CD8-positive, alpha-beta memory T cell (primary cell): ENCODE measurements around the gene MTX2. TPM values are rescaled to one million over a fixed set of nuclear protein-coding genes. Genes with fewer than 3 reads are reported as not detected.
"Not testable (repeated sequence)": the region's sequence is repeated elsewhere in the genome, so short reads cannot be mapped to it uniquely, and the experiment has no call there.

ENCODE experiments used
- CTCF ChIA-PET: fragments of 350-600 bp; sonication (Branson Sonifier 250); formaldehyde crosslinking; loops from one replicate; lab custom pipeline; 2021; ENCODE audit warnings: antibody characterized with exemption; lab: Charles Lee
- POLR2A ChIA-PET: fragments of 350-600 bp; sonication (Branson Sonifier 250); formaldehyde crosslinking; loops from one replicate; lab custom pipeline; 2021; ENCODE audit warnings: antibody characterized with exemption; lab: Charles Lee
- DNase-seq, 5 donors: peaks; one replicate each; pipeline versions ENCODE4 v3.0.0 to v3.0.0-alpha.2; 2020 to 2022; ENCODE audit warnings: mixed read lengths in 1 of 5
- H3K27ac ChIP-seq: one replicate; pipeline ENCODE4 v1.7.0; 2013; ENCODE audit warnings: low read depth, mild to moderate bottlenecking, low read length, moderate library complexity
- H3K27me3 ChIP-seq: 2 replicates; pipeline ENCODE4 v1.7.0; 2013; ENCODE audit warnings: low read length, mild to moderate bottlenecking; ENCODE audit not compliant: insufficient read depth, poor library complexity, severe bottlenecking
- H3K36me3 ChIP-seq: 2 replicates; pipeline ENCODE4 v1.7.0; 2013; ENCODE audit warnings: mild to moderate bottlenecking, low read length, moderate library complexity; ENCODE audit not compliant: insufficient read depth
- H3K4me1 ChIP-seq: 2 replicates; pipeline ENCODE4 v1.7.0; 2013; ENCODE audit warnings: mild to moderate bottlenecking, low read length, moderate library complexity; ENCODE audit not compliant: insufficient read depth
- H3K4me3 ChIP-seq: 2 replicates; pipeline ENCODE4 v1.7.0; 2013; ENCODE audit warnings: mild to moderate bottlenecking, low read length
- H3K9me3 ChIP-seq: 2 replicates; pipeline ENCODE4 v1.7.0; 2013; ENCODE audit warnings: mild to moderate bottlenecking, low read length
- H3K27ac Mint-ChIP-seq, 8 donors: one replicate each; pipeline ENCODE4 v1.8.0; 2020 to 2021; ENCODE audit warnings: mixed read lengths in 8 of 8, mild to moderate bottlenecking in 6 of 8, inconsistent platforms in 3 of 8, moderate library complexity in 3 of 8
- H3K27me3 Mint-ChIP-seq, 2 donors: one replicate each; pipeline ENCODE4 v1.8.0; 2020 to 2021; ENCODE audit warnings: mixed read lengths in 2 of 2, mild to moderate bottlenecking in 1 of 2, moderate library complexity in 1 of 2
- H3K36me3 Mint-ChIP-seq, 3 donors: one replicate each; pipeline ENCODE4 v1.8.0; 2020 to 2021; ENCODE audit warnings: mixed read lengths in 3 of 3, inconsistent platforms in 1 of 3, mild to moderate bottlenecking in 1 of 3
- H3K4me1 Mint-ChIP-seq, 3 donors: one replicate each; pipeline ENCODE4 v1.8.0; 2020 to 2021; ENCODE audit warnings: mixed read lengths in 3 of 3, inconsistent platforms in 1 of 3, mild to moderate bottlenecking in 1 of 3
- H3K4me3 Mint-ChIP-seq, 7 donors: one replicate each; pipeline ENCODE4 v1.8.0; 2020 to 2021; ENCODE audit warnings: mixed read lengths in 7 of 7, mild to moderate bottlenecking in 6 of 7, moderate library complexity in 4 of 7, inconsistent platforms in 2 of 7
- H3K9me3 Mint-ChIP-seq, 5 donors: one replicate each; pipeline ENCODE4 v1.8.0; 2020 to 2022; ENCODE audit warnings: mixed read lengths in 5 of 5, mild to moderate bottlenecking in 3 of 5, moderate library complexity in 2 of 5, inconsistent platforms in 1 of 5
- polyA plus RNA-seq: library from polyadenylated mRNA; unstranded; fragments of 300-500 nt; fragmentation: Illumina TruSeq; gene quantifications from one replicate; pipeline ENCODE4 v1.2.3, GENCODE V29; 2021
- total RNA-seq, 2 experiments: library from RNA; stranded (reverse); gene quantifications; one replicate each; pipeline ENCODE4 v1.2.3, GENCODE V29; 2021

The MTX2 gene
- total and polyA plus RNA-seq, 3 experiments from 2014 or later = 21.6 to 28.9 (median 26.3) TPM

DNA sequence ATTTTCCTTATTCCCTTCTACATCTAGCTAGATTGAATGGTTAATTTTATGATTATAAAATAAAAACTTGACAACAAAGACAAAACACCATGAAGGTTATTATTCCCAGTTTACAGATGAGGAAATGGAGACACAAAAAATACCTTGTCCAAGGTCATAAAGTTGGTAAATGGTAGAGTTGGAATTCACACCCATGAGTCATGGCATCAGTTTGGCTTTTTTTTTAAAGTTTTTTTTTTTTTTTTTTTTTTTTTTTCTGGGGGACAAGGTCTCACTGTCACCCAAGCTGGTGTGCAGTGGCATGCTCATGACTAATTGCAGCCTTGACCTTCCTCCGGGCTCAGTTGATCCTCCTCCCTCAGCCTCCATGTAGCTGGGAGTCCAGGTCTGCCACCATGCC, 70.0 kb downstream of the MTX2 start:
- Histone ChIP-seq H3K36me3 (no peaks in the 10 kb centered on the region), H3K4me1 (no peaks in the 10 kb centered on the region), H3K9me3 (no peaks in the 10 kb centered on the region), H3K27ac (no peak overlapping the region), H3K4me3 (no peak overlapping the region), H3K27me3 (no peaks in the 10 kb centered on the region)
- Mint-ChIP-seq H3K4me3 (no peak overlapping the region), H3K36me3 (peaks cover 7 to 17% (median 16%) of the 10 kb centered on the region in 3 donors), H3K4me1 (no peaks in the 10 kb centered on the region), H3K9me3 (peaks cover 0 to 3% (median 0%) of the 10 kb centered on the region in 5 donors), H3K27me3 (no peaks in the 10 kb centered on the region), H3K27ac (no peak overlapping the region)
- POLR2A ChIA-PET = no interaction called here
- CTCF ChIA-PET = no interaction called here
- no peak for DNase-seq

DNA sequence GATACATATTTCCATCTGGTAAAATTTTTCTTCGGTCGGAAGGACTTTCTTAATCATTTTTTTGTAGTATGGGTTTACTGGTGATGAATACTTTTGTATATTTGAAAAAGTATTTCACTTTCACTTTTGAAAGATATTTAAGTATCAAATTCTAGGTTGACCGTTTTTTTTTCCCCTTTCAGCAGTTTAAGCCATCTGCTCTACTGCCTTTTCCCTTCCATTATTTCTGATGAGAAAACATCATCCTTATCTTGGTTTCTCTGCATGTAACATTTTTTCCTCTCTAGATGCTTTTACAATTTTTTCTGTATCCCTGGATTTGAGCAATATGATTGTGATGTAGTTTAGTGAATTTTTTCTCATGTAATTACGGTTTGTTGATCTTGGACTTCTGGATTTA, 87.0 kb downstream of the MTX2 start:
- Histone ChIP-seq H3K27ac (no peak overlapping the region), H3K27me3 (no peaks in the 10 kb centered on the region), H3K9me3 (no peaks in the 10 kb centered on the region), H3K4me1 (no peaks in the 10 kb centered on the region), H3K4me3 (no peak overlapping the region), H3K36me3 (no peaks in the 10 kb centered on the region)
- peaks cover 0 to 4% (median 0%) of the 10 kb centered on the region in 3 donors for H3K36me3 Mint-ChIP-seq
- H3K9me3 Mint-ChIP-seq = peaks cover 0 to 8% (median 0%) of the 10 kb centered on the region in 5 donors
- peaks cover 6 to 23% of the 10 kb centered on the region in 2 donors for H3K27me3 Mint-ChIP-seq
- CTCF ChIA-PET = no interaction called here
- peaks cover 0 to 9% (median 8%) of the 10 kb centered on the region in 3 donors for H3K4me1 Mint-ChIP-seq
- DNase-seq = no peak
- no peak overlapping the region for H3K27ac Mint-ChIP-seq
- no peak overlapping the region for H3K4me3 Mint-ChIP-seq
- POLR2A ChIA-PET = no interaction called here

DNA sequence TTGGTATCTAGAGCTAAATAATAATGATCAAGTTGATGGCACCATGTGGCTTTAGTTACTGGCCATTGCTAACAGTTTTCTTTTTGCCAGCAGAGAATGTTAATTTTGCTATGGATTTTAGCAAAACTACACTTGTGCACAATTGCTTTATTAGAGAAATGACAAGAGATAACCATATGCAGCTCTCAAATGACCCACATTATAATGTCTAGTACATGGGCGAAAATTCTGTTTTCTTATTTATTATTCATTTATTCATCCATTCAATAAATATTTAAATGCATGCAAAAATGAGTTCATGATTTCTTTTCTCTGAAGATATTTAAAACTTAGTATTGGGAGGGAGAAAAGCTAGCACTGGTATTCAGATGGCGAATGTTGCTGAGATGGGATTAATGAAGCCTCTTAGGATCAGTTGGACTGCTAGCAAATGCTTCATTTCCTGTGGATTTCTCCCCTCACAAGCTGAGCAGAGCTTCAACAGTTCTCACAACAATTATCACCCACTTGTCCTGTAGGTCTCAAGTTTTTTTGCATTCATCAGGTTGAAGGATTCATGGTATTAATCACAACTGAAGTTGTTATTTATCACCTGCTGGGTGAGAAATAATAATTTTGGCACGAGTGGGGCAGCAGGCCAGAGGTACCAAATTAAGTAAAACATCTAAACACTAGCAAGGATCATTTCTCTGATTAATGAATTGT, 95.2 kb downstream of the MTX2 start:
- no peaks in the 10 kb centered on the region for H3K36me3 Mint-ChIP-seq
- H3K9me3 Mint-ChIP-seq = peaks cover 0 to 3% (median 0%) of the 10 kb centered on the region in 5 donors
- no peak for DNase-seq
- no peaks in the 10 kb centered on the region for H3K4me1 Mint-ChIP-seq
- Histone ChIP-seq H3K4me1 (no peaks in the 10 kb centered on the region), H3K9me3 (no peaks in the 10 kb centered on the region), H3K27ac (no peak overlapping the region), H3K27me3 (no peaks in the 10 kb centered on the region), H3K36me3 (no peaks in the 10 kb centered on the region), H3K4me3 (no peak overlapping the region)
- ChIA-PET CTCF (no interaction called here), POLR2A (no interaction called here)
- peaks cover 8 to 35% of the 10 kb centered on the region in 2 donors for H3K27me3 Mint-ChIP-seq
- no peak overlapping the region for H3K27ac Mint-ChIP-seq
- H3K4me3 Mint-ChIP-seq = no peak overlapping the region

DNA sequence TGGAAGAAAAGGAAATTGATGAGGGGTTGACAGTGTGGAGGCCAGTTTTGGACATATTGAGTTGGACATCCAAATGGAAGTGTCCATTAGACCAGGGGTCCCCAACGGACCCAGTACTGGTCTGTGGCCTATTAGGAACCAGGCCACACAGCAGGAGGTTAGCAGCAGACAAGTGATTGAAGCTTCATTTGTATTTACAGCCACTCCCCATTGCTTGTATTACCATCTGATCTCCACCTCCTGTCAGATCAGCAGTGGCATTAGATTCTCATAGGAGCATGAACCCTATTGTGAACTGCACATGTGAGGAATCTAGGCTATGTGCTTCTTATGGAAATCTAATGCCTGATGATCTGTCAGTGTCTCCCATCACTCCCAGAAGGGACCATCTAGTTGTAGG, 99.1 kb downstream of the MTX2 start:
- Histone ChIP-seq H3K4me3 (no peak overlapping the region), H3K27me3 (no peaks in the 10 kb centered on the region), H3K4me1 (no peaks in the 10 kb centered on the region), H3K9me3 (no peaks in the 10 kb centered on the region), H3K27ac (no peak overlapping the region), H3K36me3 (no peaks in the 10 kb centered on the region)
- Mint-ChIP-seq H3K4me3 (no peak overlapping the region), H3K9me3 (peaks cover 0 to 3% (median 0%) of the 10 kb centered on the region in 5 donors), H3K4me1 (no peaks in the 10 kb centered on the region), H3K27ac (no peak overlapping the region), H3K36me3 (no peaks in the 10 kb centered on the region), H3K27me3 (peaks cover 4 to 22% of the 10 kb centered on the region in 2 donors)
- DNase-seq = no peak
- POLR2A ChIA-PET = no interaction called here
- CTCF ChIA-PET = no interaction called here

DNA sequence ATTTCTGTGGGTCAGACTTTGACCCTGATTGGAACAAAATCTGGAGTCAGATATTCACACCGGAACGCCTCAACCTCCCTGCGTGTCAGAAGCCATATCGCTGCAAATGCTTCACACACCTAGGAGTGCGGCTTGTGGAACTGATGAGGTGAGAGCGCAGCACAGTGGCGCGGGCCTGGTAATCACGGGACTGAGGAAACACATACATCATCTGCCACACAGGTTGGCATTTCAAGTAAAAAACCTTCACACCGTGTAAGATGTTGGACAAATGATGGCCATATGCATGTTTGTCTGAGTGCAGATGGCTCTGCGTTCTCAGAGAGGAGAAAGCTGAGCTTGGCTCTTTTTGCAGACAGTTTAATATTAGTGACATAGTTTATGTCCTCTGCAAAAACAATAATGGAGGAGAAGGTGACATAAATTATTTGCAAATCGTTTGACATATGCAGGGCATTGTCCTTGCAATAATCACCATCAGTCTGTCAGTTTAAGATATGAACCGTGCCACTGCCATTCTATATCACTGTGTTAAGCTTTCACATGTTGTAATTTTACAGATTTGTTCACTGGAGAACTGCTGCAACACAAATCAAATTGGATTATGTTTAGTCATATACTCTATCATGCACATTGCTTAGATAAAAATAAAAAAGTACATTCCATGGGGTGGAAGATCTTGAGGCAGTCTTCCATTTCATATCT, 101.4 kb downstream of the MTX2 start:
- CTCF ChIA-PET = no interaction called here
- Histone ChIP-seq H3K27ac (no peak overlapping the region), H3K4me3 (no peak overlapping the region), H3K27me3 (no peaks in the 10 kb centered on the region), H3K36me3 (no peaks in the 10 kb centered on the region), H3K9me3 (no peaks in the 10 kb centered on the region), H3K4me1 (no peaks in the 10 kb centered on the region)
- DNase-seq = no peak
- Mint-ChIP-seq H3K4me3 (no peak overlapping the region), H3K36me3 (no peaks in the 10 kb centered on the region), H3K27me3 (peaks cover 5 to 21% of the 10 kb centered on the region in 2 donors), H3K4me1 (no peaks in the 10 kb centered on the region), H3K9me3 (peaks cover 0 to 3% (median 0%) of the 10 kb centered on the region in 5 donors), H3K27ac (no peak overlapping the region)
- POLR2A ChIA-PET = no interaction called here

DNA sequence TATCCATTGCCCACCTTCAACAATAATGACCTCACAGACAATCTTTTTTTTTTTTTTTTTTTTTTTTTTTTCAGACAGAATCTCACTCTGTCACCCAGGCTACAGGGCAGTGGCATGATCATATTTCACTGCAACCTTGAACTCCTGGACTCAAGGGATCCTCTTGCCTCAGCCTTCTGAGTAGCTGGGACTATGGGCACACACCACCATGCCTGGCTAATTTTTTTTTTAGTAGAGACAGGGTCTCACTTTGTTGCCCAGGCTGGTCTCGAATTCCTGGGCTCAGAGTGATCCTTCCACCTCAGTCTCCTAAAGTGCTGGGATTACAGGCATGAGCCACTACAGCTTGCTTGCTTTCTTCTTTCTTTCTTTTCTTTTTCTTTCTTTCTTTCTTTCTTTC, 103.9 kb downstream of the MTX2 start:
- H3K4me1 ChIP-seq, CTCF ChIA-PET, H3K4me1 Mint-ChIP-seq, H3K4me3 ChIP-seq, H3K9me3 ChIP-seq, H3K36me3 Mint-ChIP-seq, H3K27ac ChIP-seq, POLR2A ChIA-PET, H3K9me3 Mint-ChIP-seq, H3K36me3 ChIP-seq, H3K4me3 Mint-ChIP-seq, DNase-seq, H3K27ac Mint-ChIP-seq, H3K27me3 ChIP-seq: not testable (repeated sequence)
- peaks cover 7 to 23% of the 10 kb centered on the region in 2 donors for H3K27me3 Mint-ChIP-seq

DNA sequence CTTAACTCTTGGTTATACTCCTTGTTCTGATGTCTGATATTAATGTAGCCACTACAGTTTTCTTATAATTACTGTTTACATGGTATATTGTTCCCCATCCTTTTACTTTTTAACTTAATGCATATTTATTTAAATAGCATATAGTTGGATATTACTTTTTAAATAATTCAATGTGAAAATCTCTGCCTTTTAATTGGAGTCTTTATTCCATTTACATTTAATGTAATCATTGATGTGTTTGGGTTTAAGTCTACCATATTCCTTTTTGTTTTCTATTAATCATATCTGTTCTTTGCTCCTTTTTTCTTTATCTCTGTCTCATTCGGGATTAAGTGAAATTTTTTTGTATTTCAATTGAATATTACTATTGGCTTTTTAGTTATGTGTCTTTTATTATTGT, 109.1 kb downstream of the MTX2 start:
- peaks cover 14 to 34% of the 10 kb centered on the region in 2 donors for H3K27me3 Mint-ChIP-seq
- Histone ChIP-seq H3K36me3 (no peaks in the 10 kb centered on the region), H3K4me3 (no peak overlapping the region), H3K4me1 (no peaks in the 10 kb centered on the region), H3K27me3 (no peaks in the 10 kb centered on the region), H3K27ac (no peak overlapping the region), H3K9me3 (no peaks in the 10 kb centered on the region)
- ChIA-PET POLR2A (no interaction called here), CTCF (no interaction called here)
- H3K4me3 Mint-ChIP-seq = no peak overlapping the region
- no peaks in the 10 kb centered on the region for H3K4me1 Mint-ChIP-seq
- DNase-seq = no peak
- H3K27ac Mint-ChIP-seq = no peak overlapping the region
- peaks cover 8 to 25% (median 17%) of the 10 kb centered on the region in 5 donors for H3K9me3 Mint-ChIP-seq
- H3K36me3 Mint-ChIP-seq = no peaks in the 10 kb centered on the region

DNA sequence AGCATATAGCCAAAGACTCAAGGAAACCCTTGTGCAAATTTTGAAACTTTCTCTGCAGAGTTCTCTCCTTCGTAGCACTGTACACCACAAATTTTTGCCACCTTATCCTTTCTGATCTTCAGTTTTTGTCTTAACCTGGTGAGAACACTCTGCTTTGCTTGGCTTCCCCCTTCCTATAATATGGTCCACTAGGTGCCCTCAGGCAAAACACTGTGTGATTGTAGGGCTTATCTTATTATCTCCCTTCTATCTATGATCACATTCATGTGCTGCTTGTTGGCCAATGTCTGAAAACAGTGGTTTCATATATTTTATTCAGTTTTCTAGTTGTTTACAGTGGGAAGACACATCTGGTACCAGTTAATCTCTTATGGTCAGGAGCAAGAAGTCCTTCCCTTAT, 111.1 kb downstream of the MTX2 start:
- Mint-ChIP-seq H3K36me3 (no peaks in the 10 kb centered on the region), H3K4me3 (no peak overlapping the region)
- CTCF ChIA-PET = no interaction called here

More for the DNA sequence above, 111.1 kb downstream of the MTX2 start:
- Mint-ChIP-seq H3K4me1 (no peaks in the 10 kb centered on the region), H3K27ac (no peak overlapping the region), H3K27me3 (peaks cover 16 to 36% of the 10 kb centered on the region in 2 donors), H3K9me3 (peaks cover 8 to 25% (median 17%) of the 10 kb centered on the region in 5 donors)
- Histone ChIP-seq H3K4me1 (no peaks in the 10 kb centered on the region), H3K36me3 (no peaks in the 10 kb centered on the region), H3K4me3 (no peak overlapping the region), H3K27me3 (no peaks in the 10 kb centered on the region), H3K9me3 (no peaks in the 10 kb centered on the region), H3K27ac (no peak overlapping the region)
- POLR2A ChIA-PET = no interaction called here
- no peak for DNase-seq
